ENCODE results near the gene NR1D2.
A peak's percentile ranks its signal among the peaks of the same experiment; 100 is the strongest.

The NR1D2 gene

DNA sequence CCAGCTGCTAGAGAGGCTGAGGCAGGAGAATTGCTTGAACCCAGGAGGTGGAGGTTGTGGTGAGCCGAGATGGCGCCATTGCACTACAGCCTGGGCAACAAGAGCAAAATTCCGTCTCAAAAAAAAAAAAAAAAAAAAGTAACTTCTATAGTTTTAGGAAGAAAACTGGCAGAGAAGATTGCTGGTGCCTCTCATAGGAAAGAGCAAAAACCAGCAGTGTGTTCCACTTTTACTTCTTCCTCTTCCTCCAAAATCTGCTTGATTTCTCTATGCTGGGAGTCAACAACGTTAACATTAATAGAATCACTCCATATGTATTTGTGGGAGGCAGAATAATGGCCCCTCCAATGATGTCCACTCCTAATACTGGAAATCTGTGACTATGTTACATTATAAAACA, 12.5 kb upstream of the NR1D2 start:
- peak; percentile 45 for DNase-seq

DNA sequence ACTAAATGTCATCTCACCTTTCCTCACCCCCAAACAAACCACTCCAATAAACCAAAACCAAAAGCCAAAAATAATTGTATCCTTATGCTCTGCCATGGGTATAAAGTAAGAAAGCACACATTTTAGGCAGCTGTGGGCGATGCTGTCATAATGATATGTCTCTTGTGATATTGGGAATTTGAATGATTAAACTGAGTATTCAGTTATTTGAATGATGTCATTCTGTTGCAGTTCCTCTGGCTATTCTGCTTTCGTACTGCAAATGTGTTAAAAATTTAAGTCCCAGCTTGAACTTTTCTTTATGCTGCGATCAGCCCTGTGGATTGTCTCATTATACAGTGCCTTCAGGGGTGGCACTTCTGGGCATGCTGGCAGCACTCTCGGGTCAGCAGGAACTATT, 10.8 kb upstream of the NR1D2 start:
- no peak for DNase-seq

DNA sequence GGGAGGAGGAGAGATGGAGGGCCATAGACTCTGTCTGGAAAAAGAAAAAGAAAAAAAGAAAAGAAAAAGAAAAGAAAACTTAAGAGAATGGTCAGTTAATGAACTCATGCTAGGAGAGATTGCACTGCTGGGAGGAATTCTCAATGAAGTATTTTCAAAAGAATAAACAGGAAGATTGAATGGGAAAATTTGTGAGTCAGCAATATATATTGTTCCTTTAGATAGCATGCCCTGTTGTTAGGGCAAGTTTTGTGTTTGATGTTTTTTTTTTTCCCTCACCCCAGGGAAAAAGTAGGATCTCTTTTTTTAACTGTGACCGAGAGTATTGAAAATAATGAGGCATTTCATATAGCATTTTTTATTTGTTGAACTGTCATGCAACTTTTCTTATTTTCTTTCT, 7.8 kb upstream of the NR1D2 start:
- DNase-seq: no peak

DNA sequence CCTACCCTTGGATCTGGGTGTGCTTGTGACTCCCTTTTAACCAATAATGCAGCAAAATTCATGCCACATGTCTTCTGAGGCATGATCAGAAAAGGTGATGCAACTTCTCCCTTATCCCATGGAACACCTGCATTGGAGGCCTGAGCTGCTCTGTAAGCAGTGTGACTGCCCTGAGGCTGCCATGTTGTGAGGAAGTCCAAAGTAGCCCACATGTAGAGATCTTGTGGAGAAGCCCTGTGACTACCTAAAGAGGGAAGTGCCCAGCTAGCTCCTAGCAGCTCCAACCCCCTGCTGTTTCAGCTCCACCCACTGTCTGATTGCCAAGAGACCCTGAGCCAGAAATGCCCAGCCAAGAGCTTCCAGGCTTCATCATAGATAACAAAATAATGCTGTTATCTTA, 6.4 kb upstream of the NR1D2 start:
- no peak for DNase-seq

DNA sequence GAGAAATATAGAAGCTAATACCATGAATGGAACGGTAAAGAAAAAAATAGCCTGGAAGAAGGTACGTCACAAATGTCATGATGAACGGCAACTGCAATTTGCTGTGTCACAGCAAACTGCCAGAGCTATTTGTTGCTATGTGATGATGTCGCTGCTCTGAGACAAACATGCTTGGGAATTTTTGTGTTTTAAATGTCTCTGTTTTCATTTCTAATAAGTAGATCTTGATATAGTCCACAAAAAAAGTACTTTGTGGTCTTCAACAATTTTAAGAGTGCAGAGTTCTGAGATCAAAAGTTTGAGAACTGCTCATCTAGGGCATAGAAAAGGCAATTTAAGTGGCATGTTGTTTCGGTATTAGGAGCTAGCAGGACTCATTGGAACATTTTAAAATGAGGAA, 4.3 kb upstream of the NR1D2 start:
- DNase-seq: no peak

DNA sequence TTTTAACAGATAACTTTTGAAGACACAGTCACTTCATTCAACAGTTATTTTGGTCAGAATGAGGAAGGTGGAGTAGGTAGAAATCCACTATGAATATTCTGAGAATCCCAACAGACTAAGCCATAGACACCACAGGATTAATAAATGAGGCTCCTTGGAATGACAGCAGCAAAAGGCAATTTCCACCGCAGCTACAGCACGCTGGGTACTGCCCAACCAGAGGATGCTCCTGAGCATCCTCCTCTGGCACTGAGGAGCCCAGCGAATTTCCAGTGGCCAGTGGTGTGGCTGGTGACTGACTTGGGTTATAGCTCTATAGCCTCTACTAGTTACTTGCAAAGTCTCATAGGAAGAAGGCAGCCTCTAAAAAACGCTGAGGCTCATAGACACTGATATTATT, 3.6 kb upstream of the NR1D2 start:
- DNase-seq: no peak

DNA sequence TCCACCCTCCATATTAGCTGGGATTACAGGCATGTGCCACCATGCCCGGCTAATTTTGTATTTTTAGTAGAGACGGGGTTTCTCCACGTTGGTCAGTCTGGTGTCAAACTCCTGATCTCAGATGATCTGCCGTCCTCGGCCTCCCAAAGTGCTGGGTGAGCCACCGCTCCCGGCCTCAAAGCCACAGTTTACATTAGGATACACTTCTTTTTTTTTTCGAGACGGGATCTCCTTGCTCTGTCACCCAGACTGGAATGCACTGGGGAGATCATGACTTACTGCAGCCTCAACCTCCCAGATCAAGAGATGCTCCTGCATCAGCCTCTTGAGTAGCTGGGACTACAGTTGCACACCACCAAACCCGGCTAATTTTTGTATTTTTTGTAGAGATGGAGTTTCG, 2.5 kb upstream of the NR1D2 start:
- DNase-seq: no peak

DNA sequence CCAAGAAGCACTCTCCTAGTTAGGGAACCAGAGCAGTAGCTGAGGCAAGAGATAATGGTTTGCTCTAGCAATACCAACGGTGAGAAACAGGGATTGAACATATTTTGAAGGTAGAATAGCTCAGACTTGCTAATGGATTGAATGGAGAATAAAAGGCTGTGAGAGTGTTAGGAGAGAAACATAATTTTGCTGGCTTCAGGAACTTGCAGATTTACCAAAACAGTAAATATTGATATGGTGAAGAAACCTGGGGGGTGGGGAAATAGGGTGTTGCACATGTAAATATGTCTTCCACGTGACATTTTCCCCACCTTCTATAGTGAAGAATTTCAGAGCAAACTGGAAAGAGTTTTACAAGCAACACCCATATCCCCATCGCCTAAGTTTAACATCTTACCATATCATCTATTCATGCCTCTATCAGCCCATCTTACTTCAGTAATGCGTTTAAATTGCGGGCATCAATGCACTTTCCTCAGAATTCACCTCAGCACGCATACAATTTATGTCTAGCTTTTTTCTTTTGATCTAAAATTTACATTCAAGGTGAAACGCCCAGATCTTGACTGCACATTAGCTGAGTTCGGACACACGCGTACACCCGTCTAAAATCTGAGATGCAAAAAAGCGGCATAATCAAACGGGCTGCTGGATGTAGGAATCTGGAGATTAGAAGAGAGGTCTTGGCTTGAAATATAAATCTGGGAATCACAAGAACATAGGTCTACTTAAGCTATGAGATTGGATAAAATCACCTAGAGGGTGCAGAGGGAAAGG, 891 bp upstream of the NR1D2 start:
- DNase-seq: no peak

DNA sequence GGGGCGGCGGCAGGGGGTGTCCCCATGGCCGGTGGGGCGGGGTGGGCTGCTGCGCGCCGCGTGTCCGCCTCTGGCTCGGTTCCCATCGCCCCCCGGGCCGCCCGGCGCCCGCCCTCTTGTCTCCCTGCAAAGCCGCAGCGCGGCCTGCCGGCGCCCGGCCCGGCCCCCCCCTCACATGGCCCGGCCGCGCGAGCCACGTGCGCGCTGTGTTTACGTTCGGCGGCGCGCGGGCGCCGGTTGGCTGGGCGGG, 502 bp downstream of the NR1D2 start:
- no peak for DNase-seq

DNA sequence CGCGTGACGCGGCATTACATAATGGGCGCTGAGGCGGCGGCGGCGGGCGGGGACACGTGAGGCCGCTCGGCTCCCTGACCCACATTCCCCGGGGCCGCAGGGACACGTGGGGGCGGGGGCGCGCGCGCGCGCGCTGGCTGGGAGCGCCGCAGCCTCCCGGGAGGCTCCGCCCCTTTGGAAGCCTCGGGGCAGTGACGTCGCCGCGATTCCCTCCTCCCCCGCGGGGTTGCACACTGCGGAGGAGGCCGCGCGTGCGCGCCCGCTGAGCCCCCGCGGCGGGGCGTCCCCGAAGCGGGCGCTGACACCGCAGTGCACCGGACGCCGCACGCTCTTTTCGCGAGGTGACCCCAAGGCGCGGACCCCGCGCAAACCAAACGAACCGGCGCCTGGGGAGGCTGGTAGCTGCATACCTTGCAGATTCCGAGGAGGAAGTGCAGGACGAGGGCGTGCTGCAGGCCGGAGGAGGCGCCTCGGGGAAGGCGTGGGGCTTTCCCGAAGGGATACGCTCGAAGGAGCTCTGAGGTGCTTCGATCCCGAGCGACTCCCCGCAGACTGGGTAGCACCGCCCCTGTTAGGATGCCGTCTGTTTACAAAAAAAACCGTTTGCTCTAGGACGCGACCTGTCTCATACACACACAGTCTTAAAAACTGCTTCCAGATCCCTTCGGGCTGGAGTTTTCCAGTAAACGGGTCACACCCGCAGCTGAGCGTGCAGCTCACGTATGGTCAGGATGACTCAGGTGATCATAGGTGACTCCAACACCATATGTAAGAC, 1.0 kb downstream of the NR1D2 start:
- DNase-seq: peak; percentile 93

DNA sequence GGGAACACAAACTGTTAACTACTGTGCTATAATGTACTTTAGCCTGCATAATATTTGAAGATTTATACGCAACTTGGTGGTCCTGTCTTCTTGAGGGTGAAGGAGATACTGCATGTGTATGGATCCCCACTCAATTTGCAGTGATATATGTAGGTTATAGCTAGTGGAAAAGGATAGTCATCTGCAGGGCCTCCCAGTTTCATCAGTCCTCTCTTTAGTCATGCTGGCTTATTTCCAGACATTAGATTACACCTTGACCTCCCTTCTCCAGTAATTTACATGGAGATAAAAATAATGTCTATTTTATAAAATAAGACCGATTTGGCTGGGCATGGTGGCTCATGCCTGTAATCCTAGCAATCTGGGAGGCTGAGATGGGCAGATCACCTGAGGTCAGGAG, 3.7 kb downstream of the NR1D2 start:
- DNase-seq: no peak

DNA sequence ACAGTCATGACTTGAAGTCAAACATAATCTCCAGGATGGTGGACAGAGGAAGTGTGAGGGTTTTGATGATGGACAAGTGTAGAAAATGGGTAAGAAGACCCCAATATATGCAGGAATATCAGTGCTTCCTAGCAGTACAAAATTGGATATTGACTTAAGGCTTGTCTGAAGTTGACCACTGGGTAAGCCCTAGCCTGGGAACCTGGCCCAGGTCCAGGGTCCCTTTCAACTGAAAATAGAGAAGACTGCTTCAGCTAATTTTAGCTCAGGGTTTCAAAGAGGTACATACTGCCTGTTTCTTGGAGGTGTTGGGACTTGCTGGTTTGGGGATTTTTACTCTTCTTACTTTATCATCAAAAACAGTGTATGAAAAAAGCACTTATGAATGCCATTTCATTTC, 4.7 kb downstream of the NR1D2 start:
- DNase-seq: no peak

DNA sequence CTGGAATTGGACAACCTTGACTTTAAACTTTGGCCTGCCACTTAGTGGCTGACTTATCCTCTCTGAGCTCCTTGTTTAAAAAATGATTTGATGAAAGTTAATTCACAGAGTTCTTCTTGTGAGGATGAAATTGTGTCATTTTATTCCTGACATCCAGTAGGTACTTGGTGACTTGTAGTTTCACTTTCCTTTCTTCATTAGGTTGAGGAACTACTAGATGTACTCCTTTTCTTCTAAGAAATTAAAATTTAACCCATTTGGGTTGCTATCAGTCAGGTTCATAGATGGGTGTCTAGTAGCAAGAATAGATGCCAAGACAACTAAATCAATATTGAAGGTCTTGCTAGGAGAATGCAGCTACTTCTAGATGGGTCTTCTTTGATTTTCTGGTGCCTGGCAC, 5.2 kb downstream of the NR1D2 start:
- DNase-seq: no peak

DNA sequence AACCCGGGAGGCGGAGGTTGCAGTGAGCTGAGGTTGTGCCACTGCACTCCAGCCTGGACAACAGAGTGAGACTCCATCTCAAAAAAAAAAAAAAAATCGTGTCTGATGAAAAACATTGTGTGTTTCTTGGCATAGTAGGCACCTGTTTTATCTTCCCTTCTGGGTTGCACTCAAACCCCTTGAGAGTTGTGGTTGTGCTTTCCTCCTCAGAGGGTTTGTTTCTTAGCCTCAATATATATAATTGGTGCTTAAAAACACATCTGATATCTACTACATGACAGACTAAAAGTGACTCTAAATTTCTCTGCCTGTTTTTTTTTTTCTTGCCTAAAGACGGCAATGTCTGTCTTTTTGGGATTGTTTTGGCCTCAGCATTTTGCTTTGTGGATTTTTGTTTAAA, 7.6 kb downstream of the NR1D2 start:
- DNase-seq: no peak

DNA sequence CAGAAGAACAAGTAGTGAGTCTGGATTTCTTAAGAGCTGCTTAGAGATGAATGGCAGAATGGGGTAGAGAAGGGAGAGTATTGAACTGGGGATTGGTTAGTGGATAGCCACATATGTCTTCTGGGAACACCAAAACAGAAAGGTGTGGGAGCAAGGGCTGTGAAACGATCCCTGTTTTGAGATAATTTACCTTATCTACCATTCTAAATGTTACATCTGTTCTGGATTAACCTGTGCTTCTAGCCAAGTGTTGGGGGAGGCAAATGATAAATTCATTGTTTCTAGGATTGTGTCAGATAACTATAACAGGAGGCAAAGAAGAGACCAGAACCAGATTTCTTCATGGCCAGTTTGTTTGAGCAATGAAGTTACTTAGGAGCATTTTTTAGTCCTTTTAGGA, 8.4 kb downstream of the NR1D2 start:
- DNase-seq: no peak

DNA sequence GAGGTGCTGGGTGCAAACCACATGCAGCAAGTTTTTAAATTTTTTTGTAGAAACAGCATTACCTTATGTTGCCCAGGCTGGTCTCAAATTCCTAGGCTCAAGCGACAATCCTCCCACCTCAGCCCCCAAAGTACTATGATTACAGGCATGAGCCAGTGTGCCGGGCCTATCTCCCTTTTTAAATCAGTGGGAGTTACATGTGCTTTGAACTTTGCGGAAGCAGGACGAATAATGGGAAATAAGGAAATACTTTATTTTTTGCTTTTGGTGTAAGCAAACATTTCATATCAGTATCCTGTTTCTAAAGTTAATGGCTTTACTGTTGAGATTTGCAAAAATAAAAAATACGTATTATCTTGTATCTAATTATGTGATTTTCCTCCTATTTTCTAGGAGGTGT, 9.1 kb downstream of the NR1D2 start:
- DNase-seq: no peak

DNA sequence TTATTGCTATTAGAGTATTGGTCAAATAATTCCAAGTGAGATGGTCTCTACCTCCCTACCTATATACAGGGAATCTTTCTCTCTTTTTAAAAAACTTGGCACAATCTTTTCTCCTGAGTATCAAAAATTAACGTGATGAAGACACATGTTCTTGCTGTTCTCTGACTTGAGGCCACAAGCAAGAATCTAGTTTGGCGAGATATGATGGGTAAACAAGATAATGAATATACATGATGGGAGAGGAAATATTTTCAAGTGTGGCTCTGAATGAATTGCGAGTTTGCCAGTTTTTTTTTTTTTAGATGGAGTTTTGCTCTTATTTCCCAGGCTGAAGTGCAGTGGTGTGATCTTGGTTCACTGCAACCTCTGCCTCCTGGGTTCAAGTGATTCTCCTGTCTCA, 11.6 kb downstream of the NR1D2 start:
- DNase-seq: no peak

DNA sequence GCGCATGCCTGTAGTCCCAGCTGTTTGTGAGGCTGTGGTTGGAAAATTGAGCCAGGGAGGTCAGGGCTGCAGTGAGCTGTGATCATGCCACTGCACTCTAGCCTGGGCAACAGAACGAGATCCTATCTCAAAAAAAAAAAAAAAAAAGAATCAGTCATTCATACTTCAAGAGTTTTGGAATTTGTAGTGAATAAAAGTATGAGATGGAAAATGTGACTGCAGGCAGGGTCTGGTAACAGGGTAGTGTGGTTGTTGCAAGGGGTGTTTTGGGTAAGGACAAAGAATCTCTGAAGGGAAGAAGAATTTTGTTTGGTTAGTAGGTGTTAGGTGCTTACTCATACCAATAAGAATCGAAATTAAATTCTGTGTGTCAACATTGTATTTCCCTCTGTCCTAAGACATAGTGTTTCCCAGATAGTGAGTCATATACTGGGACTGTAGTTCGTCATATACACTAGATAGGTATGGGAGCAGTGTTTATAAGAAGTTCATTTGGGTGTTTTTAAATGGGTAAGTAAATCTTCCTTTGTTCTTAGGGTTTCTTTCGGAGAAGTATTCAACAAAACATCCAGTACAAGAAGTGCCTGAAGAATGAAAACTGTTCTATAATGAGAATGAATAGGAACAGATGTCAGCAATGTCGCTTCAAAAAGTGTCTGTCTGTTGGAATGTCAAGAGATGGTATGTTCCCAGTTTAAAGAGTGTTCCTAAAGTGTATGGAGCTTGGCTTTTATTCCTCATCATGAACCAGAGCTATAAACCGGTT, 14.2 kb downstream of the NR1D2 start:
- no peak for DNase-seq

DNA sequence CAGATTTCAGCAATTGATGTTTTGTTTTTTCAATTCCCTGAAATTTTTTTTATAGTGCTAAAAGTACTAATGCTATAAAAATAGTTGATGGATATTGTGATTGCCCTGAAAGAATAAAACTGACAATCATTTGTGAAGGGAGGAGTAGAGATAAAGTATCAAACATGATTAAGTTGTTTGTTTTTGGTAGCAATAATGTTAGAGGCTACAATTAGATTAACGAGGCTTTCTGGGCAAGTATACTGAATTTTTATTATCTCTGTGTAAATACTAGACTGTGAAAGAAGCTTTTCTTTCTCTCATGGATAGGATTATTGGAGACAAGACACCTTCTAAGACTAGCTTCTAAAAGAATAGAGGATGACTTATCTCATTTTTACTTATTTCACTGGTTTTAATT, 15.6 kb downstream of the NR1D2 start:
- no peak for DNase-seq

DNA sequence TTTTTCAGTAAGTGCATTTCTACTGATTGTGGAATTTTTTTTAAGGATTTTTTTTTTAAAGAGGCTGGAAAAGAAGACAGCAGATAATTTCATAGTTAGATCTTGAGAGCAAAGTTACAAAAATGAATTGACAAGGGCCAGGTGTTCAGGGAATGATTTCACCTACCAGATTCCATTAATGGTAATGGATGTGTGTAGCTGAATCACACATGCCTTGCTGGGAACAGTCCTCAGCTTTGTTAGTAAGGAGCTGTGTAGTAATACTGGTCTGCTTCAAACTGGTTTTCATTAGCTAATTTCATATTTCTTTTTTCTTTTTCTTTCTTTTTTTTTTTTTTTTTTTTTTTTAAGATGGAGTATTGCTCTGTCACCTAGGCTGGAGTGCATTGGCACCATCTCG, 16.0 kb downstream of the NR1D2 start:
- no peak for DNase-seq

DNA sequence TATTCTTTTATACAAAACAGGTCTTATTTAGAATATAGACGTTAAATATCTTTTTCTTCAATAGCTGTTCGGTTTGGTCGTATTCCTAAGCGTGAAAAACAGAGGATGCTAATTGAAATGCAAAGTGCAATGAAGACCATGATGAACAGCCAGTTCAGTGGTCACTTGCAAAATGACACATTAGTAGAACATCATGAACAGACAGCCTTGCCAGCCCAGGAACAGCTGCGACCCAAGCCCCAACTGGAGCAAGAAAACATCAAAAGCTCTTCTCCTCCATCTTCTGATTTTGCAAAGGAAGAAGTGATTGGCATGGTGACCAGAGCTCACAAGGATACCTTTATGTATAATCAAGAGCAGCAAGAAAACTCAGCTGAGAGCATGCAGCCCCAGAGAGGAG, 16.8 kb downstream of the NR1D2 start:
- no peak for DNase-seq

DNA sequence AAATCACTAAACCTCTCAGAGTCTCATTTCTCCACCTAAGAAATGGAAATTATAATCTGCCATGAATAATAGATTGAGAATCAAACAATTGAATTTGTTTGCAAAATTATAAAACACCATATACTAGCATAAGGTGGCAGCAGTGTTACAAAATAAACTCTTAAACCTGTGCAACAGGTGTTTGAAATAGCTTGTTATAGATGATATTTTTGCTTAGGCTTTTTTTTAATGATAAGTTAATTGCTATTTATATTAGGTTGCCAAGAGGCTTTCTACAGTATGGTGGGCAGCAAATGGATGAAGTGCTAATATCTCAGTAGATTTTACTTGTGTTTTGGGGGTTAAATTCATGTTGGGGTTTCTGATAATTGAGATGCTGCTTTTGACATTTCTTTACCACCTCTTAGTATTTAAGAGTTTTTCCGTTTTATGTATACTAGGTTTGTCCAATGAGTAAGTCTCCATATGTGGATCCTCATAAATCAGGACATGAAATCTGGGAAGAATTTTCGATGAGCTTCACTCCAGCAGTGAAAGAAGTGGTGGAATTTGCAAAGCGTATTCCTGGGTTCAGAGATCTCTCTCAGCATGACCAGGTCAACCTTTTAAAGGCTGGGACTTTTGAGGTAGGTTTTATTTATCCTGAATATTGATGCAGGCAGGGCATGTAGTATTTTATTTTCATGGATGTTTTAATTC, 19.6 kb downstream of the NR1D2 start:
- no peak for DNase-seq

DNA sequence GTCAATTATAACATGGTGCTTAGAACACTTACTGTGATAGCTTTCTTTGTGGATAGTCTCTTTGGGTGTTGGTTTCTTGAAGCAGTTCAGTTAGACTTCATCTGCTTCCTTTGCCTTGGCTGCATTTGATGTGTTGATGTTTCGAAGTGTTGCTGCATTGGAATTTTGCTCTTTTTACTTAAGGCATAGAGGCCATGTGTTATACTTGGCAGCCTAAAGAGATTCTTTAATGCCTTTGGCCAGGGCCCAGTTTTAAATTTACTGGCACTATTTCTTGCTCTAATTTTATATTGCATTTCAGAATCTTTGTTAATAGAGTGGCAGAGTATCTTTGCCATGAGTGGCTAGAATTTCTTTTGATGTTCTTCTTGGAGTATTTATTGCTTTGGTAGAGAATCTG, 21.2 kb downstream of the NR1D2 start:
- no peak for DNase-seq
